ENCODE results near the gene LIMA1.

DNA sequence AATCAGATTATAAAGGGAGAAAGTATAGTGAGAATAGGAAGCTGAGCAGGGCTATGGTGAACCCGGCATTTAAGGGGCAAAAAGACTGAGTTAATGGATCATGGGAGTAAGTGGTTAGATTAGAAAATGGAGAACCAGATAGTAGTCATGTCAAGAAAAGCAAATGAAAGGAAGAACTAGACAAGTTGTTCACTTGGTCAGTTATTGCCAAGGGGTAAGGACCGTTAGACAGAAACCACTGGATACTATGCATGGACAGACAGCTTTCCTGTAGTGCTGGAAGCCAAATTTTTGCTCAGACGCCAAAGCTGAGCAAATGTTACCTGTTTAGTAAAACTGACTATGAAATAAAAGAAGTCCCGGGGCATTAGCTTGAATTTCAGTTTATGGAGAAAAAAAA is 3.8 kb downstream of the LIMA1 start:
- TF ChIP-seq, protein P1, sequence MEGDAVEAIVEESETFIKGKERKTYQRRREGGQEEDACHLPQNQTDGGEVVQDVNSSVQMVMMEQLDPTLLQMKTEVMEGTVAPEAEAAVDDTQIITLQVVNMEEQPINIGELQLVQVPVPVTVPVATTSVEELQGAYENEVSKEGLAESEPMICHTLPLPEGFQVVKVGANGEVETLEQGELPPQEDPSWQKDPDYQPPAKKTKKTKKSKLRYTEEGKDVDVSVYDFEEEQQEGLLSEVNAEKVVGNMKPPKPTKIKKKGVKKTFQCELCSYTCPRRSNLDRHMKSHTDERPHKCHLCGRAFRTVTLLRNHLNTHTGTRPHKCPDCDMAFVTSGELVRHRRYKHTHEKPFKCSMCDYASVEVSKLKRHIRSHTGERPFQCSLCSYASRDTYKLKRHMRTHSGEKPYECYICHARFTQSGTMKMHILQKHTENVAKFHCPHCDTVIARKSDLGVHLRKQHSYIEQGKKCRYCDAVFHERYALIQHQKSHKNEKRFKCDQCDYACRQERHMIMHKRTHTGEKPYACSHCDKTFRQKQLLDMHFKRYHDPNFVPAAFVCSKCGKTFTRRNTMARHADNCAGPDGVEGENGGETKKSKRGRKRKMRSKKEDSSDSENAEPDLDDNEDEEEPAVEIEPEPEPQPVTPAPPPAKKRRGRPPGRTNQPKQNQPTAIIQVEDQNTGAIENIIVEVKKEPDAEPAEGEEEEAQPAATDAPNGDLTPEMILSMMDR (IDR thresholded peaks at IDR 0.05 in 4 of 5, conservative IDR thresholded peaks at IDR 0.05 in 1 of 5), result no peak
- TF ChIP-seq POLR2A (IDR thresholded peaks at IDR 0.05), result no peak

Measured in gastrocnemius medialis (tissue), 4 donors.